ELF-1 (cell line): Measurements from ENCODE around the gene PDK1.

ENCODE experiments used
- DNase-seq: peaks from one replicate; pipeline ENCODE4 v3.0.0-alpha.2; 2016; ENCODE audit warnings: low read depth, low spot score

The PDK1 gene

DNA sequence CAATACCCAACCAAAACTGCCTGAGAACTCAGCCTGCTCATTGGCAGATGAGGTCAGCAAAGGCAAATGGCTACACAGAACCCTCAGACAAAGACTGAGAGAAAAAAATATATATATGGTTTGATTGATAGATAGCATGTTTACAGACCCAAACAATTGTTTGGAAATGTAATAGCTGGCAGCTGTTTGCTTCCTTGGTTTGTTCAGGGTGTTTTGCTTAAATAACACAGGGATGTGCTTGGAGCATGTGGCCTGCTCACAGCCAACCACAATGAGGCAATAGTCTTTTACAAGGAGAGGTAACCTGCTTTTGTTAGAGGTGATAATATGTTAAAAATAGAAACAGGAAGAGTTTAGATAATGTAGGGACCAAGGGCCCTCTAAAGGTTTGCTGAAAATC is 84.5 kb downstream of the PDK1 start:
- DNase-seq = no peak

GRCh38 chr2:172642301-172643020 is 86.6 kb downstream of the PDK1 start:
- peak; percentile 42 for DNase-seq

- no peak for DNase-seq
Measured at GRCh38 chr2:172643142-172643541, 87.3 kb downstream of the PDK1 start.

DNA sequence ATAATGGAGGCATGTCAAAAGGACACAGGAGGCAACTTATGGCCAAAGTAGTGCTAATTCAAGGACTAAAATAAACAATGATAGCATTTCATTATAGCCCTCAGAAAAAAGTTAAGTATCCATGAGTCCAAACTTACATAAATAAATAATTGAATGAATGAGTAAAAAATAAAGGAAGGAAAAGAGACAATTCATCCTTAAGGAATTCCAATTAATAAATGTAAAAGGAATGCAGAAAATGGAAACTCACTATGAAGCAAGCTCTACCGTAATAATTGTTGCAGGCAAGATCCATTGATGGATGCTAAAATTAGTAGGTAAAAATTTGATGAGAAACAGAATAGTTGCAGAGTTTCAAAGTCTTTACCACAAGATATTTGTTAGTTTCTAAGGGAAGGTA is 91.5 kb downstream of the PDK1 start:
- DNase-seq = no peak

DNA sequence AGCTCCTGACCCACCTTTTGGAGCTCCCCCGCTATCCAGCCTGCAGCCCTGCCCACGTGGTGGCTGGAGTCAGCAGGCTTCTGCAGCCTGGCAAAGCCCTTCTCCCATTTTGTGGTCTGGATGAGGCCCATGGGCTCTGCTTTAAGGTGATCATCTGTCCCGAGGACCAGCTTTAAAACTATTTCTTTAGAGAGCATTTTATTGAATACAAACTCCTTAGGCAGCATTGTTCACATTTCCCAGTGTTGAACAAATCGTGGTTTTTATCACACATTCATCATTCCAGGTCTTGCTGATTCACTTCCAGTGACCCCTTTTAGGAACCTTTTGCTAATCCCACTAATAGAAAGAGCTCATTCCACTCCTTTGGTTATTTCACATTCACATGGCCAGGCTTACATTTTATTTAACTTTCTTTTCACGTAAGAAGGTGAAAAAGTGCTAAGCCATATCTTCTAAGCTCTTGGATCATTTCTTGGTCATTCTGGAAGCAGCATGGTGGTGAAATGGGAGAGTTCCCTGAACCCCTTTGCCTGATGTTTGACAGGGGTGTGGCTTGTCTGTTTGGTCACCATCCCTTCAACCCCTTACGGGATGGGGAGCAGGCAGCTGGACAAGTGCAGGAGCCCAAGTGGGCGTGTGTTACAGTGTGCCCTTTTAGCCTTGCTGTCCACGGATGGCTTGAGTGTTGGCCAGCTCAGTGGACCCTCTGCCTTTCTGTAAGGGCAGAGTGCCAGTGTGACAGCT is 99.4 kb downstream of the PDK1 start:
- DNase-seq = no peak

GRCh38 chr2:172655838-172656573 is 100.1 kb downstream of the PDK1 start:
- DNase-seq = no peak
